GM23338 (cell line): ENCODE measurements around the gene ABCA4.

Experiments
- CREB1 ChIP-seq: fragments of 250-450 bp; sonication (Bioruptor Pico); IDR thresholded peaks from 2 replicates; pipeline ENCODE4 v1.5.0; 2020; ENCODE audit warnings: low read depth, mild to moderate bottlenecking, moderate library complexity
- EZH2 ChIP-seq: fragments of 200-600 bp; sonication (generic); IDR thresholded peaks from one replicate; pipeline ENCODE4 v1.8.0; 2017; ENCODE audit warnings: antibody characterized with exemption, mild to moderate bottlenecking, low read depth; ENCODE audit not compliant: unreplicated experiment
- EZH2phosphoT487 ChIP-seq: fragments of 200-600 bp; sonication (generic); IDR thresholded peaks from one replicate; pipeline ENCODE4 v1.8.1; 2018; ENCODE audit warnings: antibody characterized with exemption; ENCODE audit not compliant: unreplicated experiment
- JUNB ChIP-seq: IDR thresholded peaks from one replicate; pipeline ENCODE4 v1.6.1; 2016; ENCODE audit warnings: antibody characterized with exemption; ENCODE audit not compliant: unreplicated experiment
- NANOG ChIP-seq: IDR thresholded peaks from 2 replicates; pipeline ENCODE4 v1.6.1; 2016; ENCODE audit warnings: antibody characterized with exemption, borderline replicate concordance
- POLR2AphosphoS5 ChIP-seq: IDR thresholded peaks from 2 replicates; pipeline ENCODE4 v1.6.1; 2016; ENCODE audit warnings: antibody characterized with exemption, low read depth
- STAT1 ChIP-seq: IDR thresholded peaks from one replicate; pipeline ENCODE4 v1.6.1; 2016; ENCODE audit warnings: antibody characterized with exemption; ENCODE audit not compliant: unreplicated experiment
- ZNF114 ChIP-seq: fragments of 250-450 bp; sonication (Bioruptor Pico); IDR thresholded peaks from 2 replicates; pipeline ENCODE4 v1.5.0; 2020; ENCODE audit warnings: mild to moderate bottlenecking, moderate library complexity
- ZNF331 ChIP-seq: fragments of 250-450 bp; sonication (Bioruptor Pico); IDR thresholded peaks from 2 replicates; pipeline ENCODE4 v1.5.0; 2020; ENCODE audit warnings: low read depth, mild to moderate bottlenecking, moderate library complexity
- TF ChIP-seq, protein P1 (sequence below), 2 experiments: fragments of 200-600 bp in 1 of 2; sonication (generic) in 1 of 2; conservative IDR thresholded peaks; 2 replicates each; pipeline versions ENCODE4 v1.5.1 to v1.6.1; 2016 to 2017; ENCODE audit warnings: antibody characterized with exemption in 2 of 2, low read depth in 2 of 2, mild to moderate bottlenecking in 2 of 2, moderate library complexity in 1 of 2
- TF ChIP-seq, protein P2 (sequence below): IDR thresholded peaks from one replicate; pipeline ENCODE4 v1.6.1; 2018; ENCODE audit warnings: antibody characterized with exemption; ENCODE audit not compliant: unreplicated experiment
- TF ChIP-seq, protein P3 (sequence below): fragments of 250-450 bp; sonication (Bioruptor Pico); IDR thresholded peaks from 2 replicates; pipeline ENCODE4 v1.5.0; 2020; ENCODE audit warnings: mild to moderate bottlenecking, moderate library complexity
- TF ChIP-seq, protein P4 (sequence below): IDR thresholded peaks from 2 replicates; pipeline ENCODE4 v1.6.1; 2016; ENCODE audit warnings: antibody characterized with exemption

DNA sequence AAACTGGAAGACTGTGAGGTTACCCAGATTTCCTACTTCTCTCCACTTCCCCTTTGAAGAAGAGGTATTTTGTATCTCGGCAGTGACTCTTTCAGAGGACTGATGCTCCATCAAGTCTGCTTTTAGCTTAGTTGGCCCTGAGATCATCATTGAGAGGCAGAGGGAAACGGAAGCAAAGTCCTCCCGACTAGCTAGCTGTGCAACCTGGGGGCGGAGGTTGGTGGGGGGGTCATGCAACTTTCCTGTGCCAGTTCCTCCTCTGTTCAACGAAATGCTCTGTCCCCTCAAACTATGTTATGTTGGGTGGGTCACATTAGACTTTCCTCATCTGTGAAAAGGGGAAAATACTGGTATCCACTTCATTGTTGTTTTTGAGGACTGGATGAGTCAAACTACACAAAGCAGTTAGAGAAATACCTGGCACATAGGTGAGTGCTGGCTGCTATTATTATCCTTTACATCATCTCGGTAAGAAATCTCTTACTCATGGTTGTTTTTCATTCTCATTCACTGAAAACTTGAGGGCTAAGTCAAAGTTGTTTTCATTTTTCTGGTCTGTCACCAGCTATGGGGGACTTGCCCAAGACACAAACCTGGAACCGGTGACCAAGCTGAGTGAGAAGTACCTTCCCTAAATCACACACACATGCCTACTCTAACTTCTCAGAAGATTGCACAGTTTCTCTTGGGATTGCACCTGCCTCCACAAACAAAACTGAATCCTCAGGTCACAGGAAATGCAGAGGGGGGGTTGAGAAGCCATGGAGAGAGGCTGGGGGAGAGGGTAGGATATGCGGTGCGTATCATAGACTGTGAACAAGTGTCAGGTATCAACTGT lies 83.3 kb downstream of the ABCA4 start:
- TF ChIP-seq, protein P1, sequence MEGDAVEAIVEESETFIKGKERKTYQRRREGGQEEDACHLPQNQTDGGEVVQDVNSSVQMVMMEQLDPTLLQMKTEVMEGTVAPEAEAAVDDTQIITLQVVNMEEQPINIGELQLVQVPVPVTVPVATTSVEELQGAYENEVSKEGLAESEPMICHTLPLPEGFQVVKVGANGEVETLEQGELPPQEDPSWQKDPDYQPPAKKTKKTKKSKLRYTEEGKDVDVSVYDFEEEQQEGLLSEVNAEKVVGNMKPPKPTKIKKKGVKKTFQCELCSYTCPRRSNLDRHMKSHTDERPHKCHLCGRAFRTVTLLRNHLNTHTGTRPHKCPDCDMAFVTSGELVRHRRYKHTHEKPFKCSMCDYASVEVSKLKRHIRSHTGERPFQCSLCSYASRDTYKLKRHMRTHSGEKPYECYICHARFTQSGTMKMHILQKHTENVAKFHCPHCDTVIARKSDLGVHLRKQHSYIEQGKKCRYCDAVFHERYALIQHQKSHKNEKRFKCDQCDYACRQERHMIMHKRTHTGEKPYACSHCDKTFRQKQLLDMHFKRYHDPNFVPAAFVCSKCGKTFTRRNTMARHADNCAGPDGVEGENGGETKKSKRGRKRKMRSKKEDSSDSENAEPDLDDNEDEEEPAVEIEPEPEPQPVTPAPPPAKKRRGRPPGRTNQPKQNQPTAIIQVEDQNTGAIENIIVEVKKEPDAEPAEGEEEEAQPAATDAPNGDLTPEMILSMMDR (conservative IDR thresholded peaks at IDR 0.05; ENCODE audit: low read depth in 2 of 2): no peak
- no peak for TF ChIP-seq EZH2phosphoT487
- no peak for TF ChIP-seq EZH2
- TF ChIP-seq POLR2AphosphoS5: no peak
- TF ChIP-seq JUNB: no peak
- no peak for TF ChIP-seq CREB1 (CRISPR knock-in tag)
- TF ChIP-seq, protein P2, sequence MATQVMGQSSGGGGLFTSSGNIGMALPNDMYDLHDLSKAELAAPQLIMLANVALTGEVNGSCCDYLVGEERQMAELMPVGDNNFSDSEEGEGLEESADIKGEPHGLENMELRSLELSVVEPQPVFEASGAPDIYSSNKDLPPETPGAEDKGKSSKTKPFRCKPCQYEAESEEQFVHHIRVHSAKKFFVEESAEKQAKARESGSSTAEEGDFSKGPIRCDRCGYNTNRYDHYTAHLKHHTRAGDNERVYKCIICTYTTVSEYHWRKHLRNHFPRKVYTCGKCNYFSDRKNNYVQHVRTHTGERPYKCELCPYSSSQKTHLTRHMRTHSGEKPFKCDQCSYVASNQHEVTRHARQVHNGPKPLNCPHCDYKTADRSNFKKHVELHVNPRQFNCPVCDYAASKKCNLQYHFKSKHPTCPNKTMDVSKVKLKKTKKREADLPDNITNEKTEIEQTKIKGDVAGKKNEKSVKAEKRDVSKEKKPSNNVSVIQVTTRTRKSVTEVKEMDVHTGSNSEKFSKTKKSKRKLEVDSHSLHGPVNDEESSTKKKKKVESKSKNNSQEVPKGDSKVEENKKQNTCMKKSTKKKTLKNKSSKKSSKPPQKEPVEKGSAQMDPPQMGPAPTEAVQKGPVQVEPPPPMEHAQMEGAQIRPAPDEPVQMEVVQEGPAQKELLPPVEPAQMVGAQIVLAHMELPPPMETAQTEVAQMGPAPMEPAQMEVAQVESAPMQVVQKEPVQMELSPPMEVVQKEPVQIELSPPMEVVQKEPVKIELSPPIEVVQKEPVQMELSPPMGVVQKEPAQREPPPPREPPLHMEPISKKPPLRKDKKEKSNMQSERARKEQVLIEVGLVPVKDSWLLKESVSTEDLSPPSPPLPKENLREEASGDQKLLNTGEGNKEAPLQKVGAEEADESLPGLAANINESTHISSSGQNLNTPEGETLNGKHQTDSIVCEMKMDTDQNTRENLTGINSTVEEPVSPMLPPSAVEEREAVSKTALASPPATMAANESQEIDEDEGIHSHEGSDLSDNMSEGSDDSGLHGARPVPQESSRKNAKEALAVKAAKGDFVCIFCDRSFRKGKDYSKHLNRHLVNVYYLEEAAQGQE: no peak
- no peak for TF ChIP-seq ZNF331 (CRISPR knock-in tag)
- no peak for TF ChIP-seq NANOG
- TF ChIP-seq, protein P3, sequence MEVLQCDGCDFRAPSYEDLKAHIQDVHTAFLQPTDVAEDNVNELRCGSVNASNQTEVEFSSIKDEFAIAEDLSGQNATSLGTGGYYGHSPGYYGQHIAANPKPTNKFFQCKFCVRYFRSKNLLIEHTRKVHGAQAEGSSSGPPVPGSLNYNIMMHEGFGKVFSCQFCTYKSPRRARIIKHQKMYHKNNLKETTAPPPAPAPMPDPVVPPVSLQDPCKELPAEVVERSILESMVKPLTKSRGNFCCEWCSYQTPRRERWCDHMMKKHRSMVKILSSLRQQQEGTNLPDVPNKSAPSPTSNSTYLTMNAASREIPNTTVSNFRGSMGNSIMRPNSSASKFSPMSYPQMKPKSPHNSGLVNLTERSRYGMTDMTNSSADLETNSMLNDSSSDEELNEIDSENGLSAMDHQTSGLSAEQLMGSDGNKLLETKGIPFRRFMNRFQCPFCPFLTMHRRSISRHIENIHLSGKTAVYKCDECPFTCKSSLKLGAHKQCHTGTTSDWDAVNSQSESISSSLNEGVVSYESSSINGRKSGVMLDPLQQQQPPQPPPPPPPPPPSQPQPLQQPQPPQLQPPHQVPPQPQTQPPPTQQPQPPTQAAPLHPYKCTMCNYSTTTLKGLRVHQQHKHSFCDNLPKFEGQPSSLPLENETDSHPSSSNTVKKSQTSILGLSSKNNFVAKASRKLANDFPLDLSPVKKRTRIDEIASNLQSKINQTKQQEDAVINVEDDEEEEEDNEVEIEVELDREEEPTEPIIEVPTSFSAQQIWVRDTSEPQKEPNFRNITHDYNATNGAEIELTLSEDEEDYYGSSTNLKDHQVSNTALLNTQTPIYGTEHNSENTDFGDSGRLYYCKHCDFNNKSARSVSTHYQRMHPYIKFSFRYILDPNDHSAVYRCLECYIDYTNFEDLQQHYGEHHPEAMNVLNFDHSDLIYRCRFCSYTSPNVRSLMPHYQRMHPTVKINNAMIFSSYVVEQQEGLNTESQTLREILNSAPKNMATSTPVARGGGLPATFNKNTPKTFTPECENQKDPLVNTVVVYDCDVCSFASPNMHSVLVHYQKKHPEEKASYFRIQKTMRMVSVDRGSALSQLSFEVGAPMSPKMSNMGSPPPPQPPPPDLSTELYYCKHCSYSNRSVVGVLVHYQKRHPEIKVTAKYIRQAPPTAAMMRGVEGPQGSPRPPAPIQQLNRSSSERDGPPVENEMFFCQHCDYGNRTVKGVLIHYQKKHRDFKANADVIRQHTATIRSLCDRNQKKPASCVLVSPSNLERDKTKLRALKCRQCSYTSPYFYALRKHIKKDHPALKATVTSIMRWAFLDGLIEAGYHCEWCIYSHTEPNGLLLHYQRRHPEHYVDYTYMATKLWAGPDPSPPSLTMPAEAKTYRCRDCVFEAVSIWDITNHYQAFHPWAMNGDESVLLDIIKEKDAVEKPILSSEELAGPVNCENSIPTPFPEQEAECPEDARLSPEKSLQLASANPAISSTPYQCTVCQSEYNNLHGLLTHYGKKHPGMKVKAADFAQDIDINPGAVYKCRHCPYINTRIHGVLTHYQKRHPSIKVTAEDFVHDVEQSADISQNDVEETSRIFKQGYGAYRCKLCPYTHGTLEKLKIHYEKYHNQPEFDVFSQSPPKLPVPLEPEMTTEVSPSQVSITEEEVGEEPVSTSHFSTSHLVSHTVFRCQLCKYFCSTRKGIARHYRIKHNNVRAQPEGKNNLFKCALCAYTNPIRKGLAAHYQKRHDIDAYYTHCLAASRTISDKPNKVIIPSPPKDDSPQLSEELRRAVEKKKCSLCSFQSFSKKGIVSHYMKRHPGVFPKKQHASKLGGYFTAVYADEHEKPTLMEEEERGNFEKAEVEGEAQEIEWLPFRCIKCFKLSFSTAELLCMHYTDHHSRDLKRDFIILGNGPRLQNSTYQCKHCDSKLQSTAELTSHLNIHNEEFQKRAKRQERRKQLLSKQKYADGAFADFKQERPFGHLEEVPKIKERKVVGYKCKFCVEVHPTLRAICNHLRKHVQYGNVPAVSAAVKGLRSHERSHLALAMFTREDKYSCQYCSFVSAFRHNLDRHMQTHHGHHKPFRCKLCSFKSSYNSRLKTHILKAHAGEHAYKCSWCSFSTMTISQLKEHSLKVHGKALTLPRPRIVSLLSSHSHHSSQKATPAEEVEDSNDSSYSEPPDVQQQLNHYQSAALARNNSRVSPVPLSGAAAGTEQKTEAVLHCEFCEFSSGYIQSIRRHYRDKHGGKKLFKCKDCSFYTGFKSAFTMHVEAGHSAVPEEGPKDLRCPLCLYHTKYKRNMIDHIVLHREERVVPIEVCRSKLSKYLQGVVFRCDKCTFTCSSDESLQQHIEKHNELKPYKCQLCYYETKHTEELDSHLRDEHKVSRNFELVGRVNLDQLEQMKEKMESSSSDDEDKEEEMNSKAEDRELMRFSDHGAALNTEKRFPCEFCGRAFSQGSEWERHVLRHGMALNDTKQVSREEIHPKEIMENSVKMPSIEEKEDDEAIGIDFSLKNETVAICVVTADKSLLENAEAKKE (CRISPR knock-in tag): no peak
- TF ChIP-seq, protein P4, sequence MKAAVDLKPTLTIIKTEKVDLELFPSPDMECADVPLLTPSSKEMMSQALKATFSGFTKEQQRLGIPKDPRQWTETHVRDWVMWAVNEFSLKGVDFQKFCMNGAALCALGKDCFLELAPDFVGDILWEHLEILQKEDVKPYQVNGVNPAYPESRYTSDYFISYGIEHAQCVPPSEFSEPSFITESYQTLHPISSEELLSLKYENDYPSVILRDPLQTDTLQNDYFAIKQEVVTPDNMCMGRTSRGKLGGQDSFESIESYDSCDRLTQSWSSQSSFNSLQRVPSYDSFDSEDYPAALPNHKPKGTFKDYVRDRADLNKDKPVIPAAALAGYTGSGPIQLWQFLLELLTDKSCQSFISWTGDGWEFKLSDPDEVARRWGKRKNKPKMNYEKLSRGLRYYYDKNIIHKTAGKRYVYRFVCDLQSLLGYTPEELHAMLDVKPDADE: no peak
- TF ChIP-seq ZNF114: no peak
- no peak for TF ChIP-seq STAT1
